Upper lobe of left lung (tissue), 6 donors: ENCODE results near the gene HOXC11. TPM values are rescaled to one million over a fixed set of nuclear protein-coding genes. Genes with fewer than 3 reads are reported as not detected.

Experiments used
- ATAC-seq, 2 donors: fragments of 200-7000 bp; cut with Tn5 transposase; one replicate each; pipeline ENCODE4 v1.9.1; 2022; ENCODE audit warnings: mild to moderate bottlenecking in 2 of 2, moderate library complexity in 2 of 2; ENCODE audit not compliant: low FRiP score in 2 of 2
- DNase-seq, 2 donors: peaks; one replicate each; pipeline ENCODE4 v3.0.0-alpha.2; 2019 to 2020
- H3K27ac ChIP-seq, 4 donors: fragments of 200-600 bp; sonication (generic); one replicate each; pipeline ENCODE4 v1.5.1; 2016 to 2019
- H3K27me3 ChIP-seq, 4 donors: fragments of 200-600 bp; sonication (generic); one replicate each; pipeline ENCODE4 v1.5.1; 2017 to 2019
- H3K36me3 ChIP-seq, 4 donors: fragments of 200-600 bp; sonication (generic); one replicate each; pipeline ENCODE4 v1.5.1; 2016 to 2019
- H3K4me1 ChIP-seq, 4 donors: fragments of 200-600 bp; sonication (generic); one replicate each; pipeline ENCODE4 v1.5.1; 2018 to 2019
- H3K4me3 ChIP-seq, 4 donors: fragments of 200-600 bp; sonication (generic); one replicate each; pipeline ENCODE4 v1.5.1; 2017 to 2019; ENCODE audit warnings: mild to moderate bottlenecking in 2 of 4, moderate library complexity in 1 of 4
- H3K9me3 ChIP-seq, 4 donors: fragments of 200-600 bp; sonication (generic); one replicate each; pipeline ENCODE4 v1.5.1; 2018 to 2019
- CTCF ChIP-seq, 6 experiments: fragments of 450-650 bp in 4 of 6; fragments of 200-600 bp in 2 of 6; sonication (generic) in 2 of 6; IDR thresholded peaks; one replicate each; pipeline ENCODE4 v1.5.1; 2016 to 2019; ENCODE audit warnings: antibody characterized with exemption in 6 of 6
- EP300 ChIP-seq, 4 donors: sonication (generic); formaldehyde crosslinking; IDR thresholded peaks; one replicate each; pipeline ENCODE4 v1.5.1; 2017; ENCODE audit warnings: antibody characterized with exemption in 4 of 4, control low read depth in 2 of 4
- POLR2A ChIP-seq, 4 donors: fragments of 450-650 bp; IDR thresholded peaks; one replicate each; pipeline ENCODE4 v1.5.1; 2016 to 2017; ENCODE audit warnings: antibody characterized with exemption in 4 of 4, mild to moderate bottlenecking in 2 of 4
- POLR2AphosphoS5 ChIP-seq, 2 donors: sonication (generic); formaldehyde crosslinking; IDR thresholded peaks; one replicate each; pipeline ENCODE4 v1.5.1; 2017; ENCODE audit warnings: antibody characterized with exemption in 2 of 2
- WGBS, 2 donors: methylation state at CpG; one replicate each; pipeline ENCODE4 v1.1.5; 2017 to 2018; 5-methylcytosine and 5-hydroxymethylcytosine counted together
- total RNA-seq, 6 donors: library from RNA; depleted of rRNA in 4 of 6; stranded (reverse); fragments of >200 nt in 4 of 6; gene quantifications; one replicate each; pipeline versions ENCODE4 v1.1.0 to v1.2.1, GENCODE V29; 2016 to 2021
- donor health status: DM: no; HTN: no; CAD: no; lungs with moderate emphysema.
- donor health status: DM: no; HTN: yes; CAD: no; lungs with severe emphysema.

The HOXC11 gene
- total RNA-seq, 6 donors from 2014 or later: not detected

GRCh38 chr12:53990311-53991076, 17.6 kb downstream of the HOXC11 start:
- no peak overlapping the region for H3K4me3 ChIP-seq
- ATAC-seq: no peak
- H3K27ac ChIP-seq: no peak overlapping the region

DNA sequence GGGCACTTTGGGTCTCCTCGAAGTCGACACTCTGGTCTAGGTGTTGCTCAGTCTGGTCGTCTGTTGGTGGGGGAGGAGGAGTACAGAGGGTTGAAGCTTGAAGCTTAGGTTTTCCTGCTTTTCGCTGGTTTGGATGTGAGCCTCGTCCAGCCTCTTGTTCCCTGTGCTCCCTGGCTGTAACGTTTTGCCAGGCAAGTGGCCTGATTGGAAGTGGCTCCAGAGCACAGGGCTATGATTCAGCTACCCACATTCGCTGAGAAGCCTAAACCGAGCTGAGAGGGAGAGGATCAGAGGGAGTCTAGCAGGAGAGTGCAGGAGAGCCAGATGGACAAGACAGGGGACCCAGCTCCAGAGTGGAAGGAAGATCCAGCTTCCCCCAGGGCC, 18.1 kb downstream of the HOXC11 start:
- ATAC-seq (no peak), DNase-seq (no peak)
- Histone ChIP-seq H3K4me3 (no peak overlapping the region), H3K27ac (no peak overlapping the region), H3K4me1 (peaks cover 22 to 31% (median 27%) of the 10 kb centered on the region in 4 donors), H3K27me3 (peaks cover 0 to 89% (median 50%) of the 10 kb centered on the region in 4 donors), H3K9me3 (no peaks in the 10 kb centered on the region), H3K36me3 (no peaks in the 10 kb centered on the region)
- TF ChIP-seq EP300 (IDR thresholded peaks at IDR 0.05): no peak
- TF ChIP-seq POLR2AphosphoS5 (IDR thresholded peaks at IDR 0.05): no peak
- no peak for TF ChIP-seq CTCF (IDR thresholded peaks at IDR 0.05)
- TF ChIP-seq POLR2A (IDR thresholded peaks at IDR 0.05): no peak
- WGBS, 2 donors: 1 to 2% methylated on average over 8 of the region's 8 CpGs

More at GRCh38 chr12:53990311-53991076, 17.6 kb downstream of the HOXC11 start:
- Histone ChIP-seq H3K9me3 (no peaks in the 10 kb centered on the region), H3K4me1 (peaks cover 24 to 31% (median 28%) of the 10 kb centered on the region in 4 donors), H3K27me3 (peaks cover 0 to 93% (median 52%) of the 10 kb centered on the region in 4 donors), H3K36me3 (no peaks in the 10 kb centered on the region)
- 8 to 9% methylated on average over 13 to 26 of the region's 27 CpGs for WGBS, 2 donors
- TF ChIP-seq POLR2AphosphoS5 (IDR thresholded peaks at IDR 0.05) (no peak), POLR2A (IDR thresholded peaks at IDR 0.05) (no peak), EP300 (IDR thresholded peaks at IDR 0.05) (no peak), CTCF (IDR thresholded peaks at IDR 0.05) (no peak)
- no peak for DNase-seq

- ATAC-seq (no peak), DNase-seq (no peak)
- H3K9me3 ChIP-seq: no peaks in the 10 kb centered on the region
- H3K4me1 ChIP-seq: peaks cover 24 to 38% (median 29%) of the 10 kb centered on the region in 4 donors
- TF ChIP-seq POLR2A (IDR thresholded peaks at IDR 0.05) (no peak), POLR2AphosphoS5 (IDR thresholded peaks at IDR 0.05) (no peak), CTCF (IDR thresholded peaks at IDR 0.05) (no peak), EP300 (IDR thresholded peaks at IDR 0.05) (no peak)
- H3K36me3 ChIP-seq: no peaks in the 10 kb centered on the region
- H3K27ac ChIP-seq: no peak overlapping the region
- peaks cover 2 to 84% (median 51%) of the 10 kb centered on the region in 4 donors for H3K27me3 ChIP-seq
- 15 to 30% methylated on average over 7 of the region's 7 CpGs for WGBS, 2 donors
- no peak overlapping the region for H3K4me3 ChIP-seq
These were observed 19.5 kb downstream of the HOXC11 start for GRCh38 chr12:53992377-53992889.

GRCh38 chr12:53993162-53994008, 20.5 kb downstream of the HOXC11 start:
- H3K36me3 ChIP-seq: no peaks in the 10 kb centered on the region
- H3K4me3 ChIP-seq: no peak overlapping the region
- H3K9me3 ChIP-seq: no peaks in the 10 kb centered on the region
- H3K27ac ChIP-seq: no peak overlapping the region
- ATAC-seq (no peak), DNase-seq (no peak)
- TF ChIP-seq POLR2A (IDR thresholded peaks at IDR 0.05): no peak
- TF ChIP-seq CTCF (IDR thresholded peaks at IDR 0.05): no peak
- no peak for TF ChIP-seq POLR2AphosphoS5 (IDR thresholded peaks at IDR 0.05)
- TF ChIP-seq EP300 (IDR thresholded peaks at IDR 0.05): no peak
- peaks cover 2 to 84% (median 55%) of the 10 kb centered on the region in 4 donors for H3K27me3 ChIP-seq
- peaks cover 25 to 40% (median 31%) of the 10 kb centered on the region in 4 donors for H3K4me1 ChIP-seq
- 22 to 27% methylated on average over 18 of the region's 18 CpGs for WGBS, 2 donors
